ENCODE results near the gene MMEL1.
A peak's percentile ranks its signal among the peaks of the same experiment; 100 is the strongest.
"Not testable (repeated sequence)": the region's sequence is repeated elsewhere in the genome, so short reads cannot be mapped to it uniquely, and the experiment has no call there.

Gene MMEL1

GRCh38 chr1:2632561-2633361, at the start of gene MMEL1:
TSS of gene MMEL1 (minus strand) at chr1:2633016. CDS start at chr1:2629484, 3,532 bp downstream.
- DNase-seq, result no peak

- not testable (repeated sequence) for DNase-seq
Observed at GRCh38 chr1:2676726-2677125, 43.9 kb upstream of the MMEL1 start.

GRCh38 chr1:2671656-2672055, 38.8 kb upstream of the MMEL1 start:
- not testable (repeated sequence) for DNase-seq

- not testable (repeated sequence) for DNase-seq
Observed at GRCh38 chr1:2659806-2660205, 27.0 kb upstream of the MMEL1 start.

- not testable (repeated sequence) for DNase-seq
Observed at GRCh38 chr1:2657909-2658308, 25.1 kb upstream of the MMEL1 start.

GRCh38 chr1:2657124-2657523, 24.3 kb upstream of the MMEL1 start:
- DNase-seq, result not testable (repeated sequence)

GRCh38 chr1:2655598-2656434, 23.0 kb upstream of the MMEL1 start:
- not testable (repeated sequence) for DNase-seq

- DNase-seq, result peak; percentile 1
Observed at GRCh38 chr1:2654443-2654948, 21.7 kb upstream of the MMEL1 start.

GRCh38 chr1:2653741-2654442, 21.1 kb upstream of the MMEL1 start:
- peak; percentile 0 for DNase-seq

GRCh38 chr1:2652926-2653571, 20.2 kb upstream of the MMEL1 start:
- not testable (repeated sequence) for DNase-seq

GRCh38 chr1:2652152-2652925, 19.5 kb upstream of the MMEL1 start:
- not testable (repeated sequence) for DNase-seq

GRCh38 chr1:2650967-2651645, 18.3 kb upstream of the MMEL1 start:
- DNase-seq, result no peak

GRCh38 chr1:2646837-2647236, 14.0 kb upstream of the MMEL1 start:
- no peak for DNase-seq

- no peak for DNase-seq
Observed at GRCh38 chr1:2645776-2646175, 13.0 kb upstream of the MMEL1 start.

- no peak for DNase-seq
Observed at GRCh38 chr1:2645143-2645542, 12.3 kb upstream of the MMEL1 start.

GRCh38 chr1:2644591-2645101, 11.8 kb upstream of the MMEL1 start:
- DNase-seq, result no peak

GRCh38 chr1:2644171-2644570, 11.4 kb upstream of the MMEL1 start:
- DNase-seq, result no peak

GRCh38 chr1:2643414-2644077, 10.7 kb upstream of the MMEL1 start:
- no peak for DNase-seq

GRCh38 chr1:2642560-2643413, 10.0 kb upstream of the MMEL1 start:
- peak; percentile 89 for DNase-seq

All from hematopoietic multipotent progenitor cell treated with erythropoietin and hydrocortisone succinate and interleukin-3 and kit ligand, for 8 days (in vitro differentiated cells).